ENCODE data around the gene SEPTIN10.

SEPTIN10 gene

DNA sequence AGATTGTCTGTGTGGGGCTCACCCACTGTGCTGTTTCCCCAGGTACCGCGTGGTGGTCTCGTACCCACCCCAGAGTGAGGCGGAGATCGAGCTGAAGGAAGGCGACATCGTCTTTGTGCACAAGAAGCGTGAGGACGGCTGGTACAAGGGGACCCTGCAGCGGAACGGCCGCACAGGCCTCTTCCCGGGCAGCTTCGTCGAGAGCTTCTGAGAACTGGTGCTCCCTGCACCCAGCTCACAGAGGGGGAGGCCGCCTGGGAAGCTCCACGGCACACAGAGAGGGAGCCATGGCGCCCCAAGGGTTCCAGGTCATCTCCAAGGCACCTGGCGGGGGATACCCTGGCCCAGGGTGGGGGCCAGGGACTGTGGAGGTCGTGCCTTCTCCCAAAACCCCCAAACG is 112.3 kb downstream of the SEPTIN10 start:
- Histone ChIP-seq H3K27ac (no peak overlapping the region), H3K9ac (no peak overlapping the region), H3K79me2 (no peaks in the 10 kb centered on the region), H3K9me3 (ENCODE audit: control insufficient read depth, low read length) (no peaks in the 10 kb centered on the region), H3K4me1 (no peaks in the 10 kb centered on the region), H3K4me2 (ENCODE audit: low read length) (no peak overlapping the region), H3K27me3 (ENCODE audit: control insufficient read depth, insufficient read depth, low read length) (no peaks in the 10 kb centered on the region), H2AFZ (no peak overlapping the region), H3K4me3 (ENCODE audit: low read depth, low read length) (no peak overlapping the region), H3K36me3 (ENCODE audit: control insufficient read depth, insufficient read depth, low read length) (no peaks in the 10 kb centered on the region)
- TF ChIP-seq, protein P1, sequence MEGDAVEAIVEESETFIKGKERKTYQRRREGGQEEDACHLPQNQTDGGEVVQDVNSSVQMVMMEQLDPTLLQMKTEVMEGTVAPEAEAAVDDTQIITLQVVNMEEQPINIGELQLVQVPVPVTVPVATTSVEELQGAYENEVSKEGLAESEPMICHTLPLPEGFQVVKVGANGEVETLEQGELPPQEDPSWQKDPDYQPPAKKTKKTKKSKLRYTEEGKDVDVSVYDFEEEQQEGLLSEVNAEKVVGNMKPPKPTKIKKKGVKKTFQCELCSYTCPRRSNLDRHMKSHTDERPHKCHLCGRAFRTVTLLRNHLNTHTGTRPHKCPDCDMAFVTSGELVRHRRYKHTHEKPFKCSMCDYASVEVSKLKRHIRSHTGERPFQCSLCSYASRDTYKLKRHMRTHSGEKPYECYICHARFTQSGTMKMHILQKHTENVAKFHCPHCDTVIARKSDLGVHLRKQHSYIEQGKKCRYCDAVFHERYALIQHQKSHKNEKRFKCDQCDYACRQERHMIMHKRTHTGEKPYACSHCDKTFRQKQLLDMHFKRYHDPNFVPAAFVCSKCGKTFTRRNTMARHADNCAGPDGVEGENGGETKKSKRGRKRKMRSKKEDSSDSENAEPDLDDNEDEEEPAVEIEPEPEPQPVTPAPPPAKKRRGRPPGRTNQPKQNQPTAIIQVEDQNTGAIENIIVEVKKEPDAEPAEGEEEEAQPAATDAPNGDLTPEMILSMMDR (IDR thresholded peaks at IDR 0.05): no peak

DNA sequence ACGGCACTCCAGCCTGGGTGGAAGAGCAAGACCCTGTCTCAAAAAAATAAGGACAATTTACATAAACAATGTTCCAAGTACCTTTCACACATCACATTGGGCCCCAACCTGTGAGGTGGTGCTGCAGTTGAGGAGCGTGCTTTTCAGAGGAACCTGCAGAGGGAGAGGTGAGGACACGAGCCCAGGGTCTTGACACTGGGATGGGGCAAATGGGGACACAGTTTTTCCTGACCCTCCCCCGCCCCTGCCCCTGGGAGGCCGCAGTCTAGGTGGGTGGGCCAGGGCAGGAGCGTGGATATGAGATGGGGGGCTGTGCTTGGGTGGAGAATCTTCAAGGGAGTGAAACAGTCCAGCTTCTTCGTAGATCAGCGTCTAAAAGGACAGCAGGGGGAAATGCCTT is 112.9 kb downstream of the SEPTIN10 start:
- no peaks in the 10 kb centered on the region for H3K27me3 ChIP-seq (ENCODE audit: control insufficient read depth, insufficient read depth, low read length)
- no peak overlapping the region for H3K4me3 ChIP-seq (ENCODE audit: low read depth, low read length)
- H3K27ac ChIP-seq: no peak overlapping the region
- H3K79me2 ChIP-seq: no peaks in the 10 kb centered on the region
- no peaks in the 10 kb centered on the region for H3K36me3 ChIP-seq (ENCODE audit: control insufficient read depth, insufficient read depth, low read length)
- H3K4me1 ChIP-seq: no peaks in the 10 kb centered on the region
- H2AFZ ChIP-seq: no peak overlapping the region
- H3K9ac ChIP-seq: no peak overlapping the region
- TF ChIP-seq, protein P1 (IDR thresholded peaks at IDR 0.05): no peak
- no peak overlapping the region for H3K4me2 ChIP-seq (ENCODE audit: low read length)
- H3K9me3 ChIP-seq (ENCODE audit: control insufficient read depth, low read length): no peaks in the 10 kb centered on the region

DNA sequence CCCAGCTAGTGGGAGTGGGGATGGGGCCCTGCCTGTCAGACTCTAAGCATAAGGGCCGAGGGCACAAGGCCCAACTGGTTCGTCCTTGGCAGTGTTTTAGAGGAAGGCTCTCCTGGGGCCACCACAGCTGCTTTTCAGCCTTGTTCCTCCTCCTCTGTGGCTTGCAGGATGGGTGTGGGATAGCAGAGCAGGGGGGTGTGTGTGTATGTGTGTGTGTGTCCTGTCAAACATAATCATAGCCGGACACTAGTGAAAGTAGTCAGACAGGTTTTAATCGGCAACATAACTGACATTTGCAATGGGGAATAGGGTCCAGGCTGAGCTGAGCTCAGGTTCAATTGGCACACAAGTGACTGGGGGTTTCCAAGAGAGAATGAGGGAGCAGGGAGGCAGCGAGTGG is 114.2 kb downstream of the SEPTIN10 start:
- H3K9ac ChIP-seq: no peak overlapping the region
- H3K79me2 ChIP-seq: no peaks in the 10 kb centered on the region

DNA sequence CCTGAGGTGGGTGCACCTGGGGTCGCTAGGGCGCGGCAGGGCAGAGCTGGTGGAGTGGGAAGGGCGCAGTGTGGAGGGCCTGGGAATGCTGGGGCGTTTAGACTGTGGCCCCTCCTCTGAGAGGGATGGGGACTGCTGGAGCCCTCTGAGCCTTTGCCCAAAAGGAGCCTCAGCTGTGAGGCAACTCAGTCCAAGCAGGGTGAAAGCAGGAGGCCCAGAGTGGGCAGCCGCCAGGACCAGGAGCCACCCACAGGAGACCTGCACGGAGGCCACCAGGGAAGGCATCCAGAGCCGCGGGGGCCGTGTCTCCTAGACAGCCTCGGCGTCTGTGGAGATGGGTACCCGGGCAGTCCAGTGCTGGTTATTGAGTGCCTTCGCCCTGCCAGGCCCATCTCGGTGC is 114.9 kb downstream of the SEPTIN10 start:
- Histone ChIP-seq H3K4me2 (ENCODE audit: low read length) (no peak overlapping the region), H3K27ac (no peak overlapping the region), H3K4me3 (ENCODE audit: low read depth, low read length) (no peak overlapping the region), H3K27me3 (ENCODE audit: control insufficient read depth, insufficient read depth, low read length) (no peaks in the 10 kb centered on the region), H3K9me3 (ENCODE audit: control insufficient read depth, low read length) (no peaks in the 10 kb centered on the region), H3K4me1 (no peaks in the 10 kb centered on the region), H3K79me2 (no peaks in the 10 kb centered on the region), H3K9ac (no peak overlapping the region), H2AFZ (no peak overlapping the region), H3K36me3 (ENCODE audit: control insufficient read depth, insufficient read depth, low read length) (no peaks in the 10 kb centered on the region)
- TF ChIP-seq, protein P1 (IDR thresholded peaks at IDR 0.05): no peak

More for the DNA sequence above, 114.2 kb downstream of the SEPTIN10 start:
- Histone ChIP-seq H3K9me3 (ENCODE audit: control insufficient read depth, low read length) (no peaks in the 10 kb centered on the region), H3K27ac (no peak overlapping the region), H3K27me3 (ENCODE audit: control insufficient read depth, insufficient read depth, low read length) (no peaks in the 10 kb centered on the region), H3K4me2 (ENCODE audit: low read length) (no peak overlapping the region), H3K4me1 (no peaks in the 10 kb centered on the region), H3K36me3 (ENCODE audit: control insufficient read depth, insufficient read depth, low read length) (no peaks in the 10 kb centered on the region), H2AFZ (no peak overlapping the region), H3K4me3 (ENCODE audit: low read depth, low read length) (no peak overlapping the region)
- TF ChIP-seq, protein P1 (IDR thresholded peaks at IDR 0.05): no peak

Measured in parathyroid adenoma (tissue), 2 donors.